H1 (cell line): ENCODE data around the gene FAM136A. TPM values are rescaled to one million over a fixed set of nuclear protein-coding genes. Genes with fewer than 3 reads are reported as not detected.

Source experiments
- CHD7 ChIP-seq: fragments of 300-600 bp; sonication (generic); IDR thresholded peaks from 2 replicates; pipeline ENCODE4 v1.7.1; 2012; ENCODE audit warnings: low read length, moderate library complexity, mild to moderate bottlenecking, inconsistent platforms; ENCODE audit not compliant: insufficient replicate concordance
- GTF2F1 ChIP-seq: IDR thresholded peaks from 2 replicates; pipeline ENCODE4 v1.6.1; 2012; ENCODE audit warnings: low read depth, low read length, improper control_type of control experiment, borderline replicate concordance
- SIX5 ChIP-seq: IDR thresholded peaks from 2 replicates; pipeline ENCODE4 v1.6.1; 2011; ENCODE audit warnings: mild to moderate bottlenecking, low read depth, low read length
- SP2 ChIP-seq: IDR thresholded peaks from 2 replicates; pipeline ENCODE4 v1.6.1; 2012; ENCODE audit warnings: mild to moderate bottlenecking, low read length, inconsistent platforms
- polyA plus RNA-seq, 7 experiments: library from polyadenylated mRNA; depleted of rRNA in 3 of 7; stranded (reverse) in 5 of 7; unstranded in 2 of 7; fragments of >200 nt in 5 of 7; fragments of 200-250 nt in 2 of 7; gene quantifications; 1 replicate in 5 of 7; 2 replicates in 1 of 7; 4 replicates in 1 of 7; pipeline versions ENCODE4 v1.2.1 to v1.2.3, GENCODE V29; 2011 to 2013; ENCODE audit warnings: missing spikeins in 2 of 7, mixed read lengths in 2 of 7
- total RNA-seq: library from RNA; stranded (reverse); fragmentation: NEBNext Ultra II Directional; extraction: Animal tissue kit (Norgen Biotek cat#: 25700); gene quantifications from 2 replicates; pipeline ENCODE4 v1.2.1, GENCODE V29; 2021
- TF ChIP-seq, protein P1 (sequence below): IDR thresholded peaks from 2 replicates; pipeline ENCODE4 v1.6.1; 2012; ENCODE audit warnings: low read length, inconsistent platforms

Gene FAM136A
- total and polyA plus RNA-seq, 2 of the 8 experiments (the other 6 are each of a cell fraction or from before 2014, with no cell fraction given), result 58.2 to 122 TPM

DNA sequence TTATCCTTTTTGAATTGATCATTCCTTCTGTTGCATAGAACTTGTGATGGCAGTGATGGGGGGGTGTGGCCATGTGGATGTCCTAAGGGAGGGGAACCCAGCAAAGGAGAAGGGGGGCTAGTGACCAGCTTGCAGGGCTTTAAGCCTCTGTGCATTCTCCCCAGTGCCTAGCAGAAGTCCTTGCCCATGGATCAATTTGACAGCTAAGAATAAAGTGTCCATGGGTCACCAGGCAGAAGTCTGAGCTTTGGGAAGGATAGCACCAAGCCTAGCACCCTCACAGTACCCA, 39.6 kb upstream of the FAM136A start (continued):
- no peak for TF ChIP-seq CHD7
- no peak for TF ChIP-seq GTF2F1
- TF ChIP-seq SP2, result no peak
- no peak for TF ChIP-seq SIX5
- TF ChIP-seq, protein P1, sequence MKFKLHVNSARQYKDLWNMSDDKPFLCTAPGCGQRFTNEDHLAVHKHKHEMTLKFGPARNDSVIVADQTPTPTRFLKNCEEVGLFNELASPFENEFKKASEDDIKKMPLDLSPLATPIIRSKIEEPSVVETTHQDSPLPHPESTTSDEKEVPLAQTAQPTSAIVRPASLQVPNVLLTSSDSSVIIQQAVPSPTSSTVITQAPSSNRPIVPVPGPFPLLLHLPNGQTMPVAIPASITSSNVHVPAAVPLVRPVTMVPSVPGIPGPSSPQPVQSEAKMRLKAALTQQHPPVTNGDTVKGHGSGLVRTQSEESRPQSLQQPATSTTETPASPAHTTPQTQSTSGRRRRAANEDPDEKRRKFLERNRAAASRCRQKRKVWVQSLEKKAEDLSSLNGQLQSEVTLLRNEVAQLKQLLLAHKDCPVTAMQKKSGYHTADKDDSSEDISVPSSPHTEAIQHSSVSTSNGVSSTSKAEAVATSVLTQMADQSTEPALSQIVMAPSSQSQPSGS, result no peak
- TF ChIP-seq, all 59 proteins: peak for 0
